ENCODE results near the gene ARHGAP10.

DNA sequence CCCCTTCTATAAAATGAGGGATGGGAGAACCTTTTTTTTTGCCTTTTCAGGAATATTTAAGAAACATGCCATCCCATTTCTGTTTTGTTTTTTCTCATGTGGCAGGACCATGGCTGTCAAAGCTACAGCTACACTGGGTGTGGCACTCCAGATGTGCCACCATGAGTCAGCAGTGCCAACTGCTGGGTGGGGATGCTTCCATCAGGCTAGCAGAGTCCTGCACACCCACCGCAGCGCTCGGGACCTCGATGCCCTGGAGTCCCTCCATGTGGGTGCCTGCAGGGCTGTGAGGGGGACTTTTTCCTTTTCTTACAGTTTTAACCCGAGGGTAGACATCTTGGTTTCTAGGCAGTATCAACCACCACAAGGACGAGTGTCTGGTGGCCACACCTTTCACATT, 357.7 kb downstream of the ARHGAP10 start:
- TF ChIP-seq, protein P1, sequence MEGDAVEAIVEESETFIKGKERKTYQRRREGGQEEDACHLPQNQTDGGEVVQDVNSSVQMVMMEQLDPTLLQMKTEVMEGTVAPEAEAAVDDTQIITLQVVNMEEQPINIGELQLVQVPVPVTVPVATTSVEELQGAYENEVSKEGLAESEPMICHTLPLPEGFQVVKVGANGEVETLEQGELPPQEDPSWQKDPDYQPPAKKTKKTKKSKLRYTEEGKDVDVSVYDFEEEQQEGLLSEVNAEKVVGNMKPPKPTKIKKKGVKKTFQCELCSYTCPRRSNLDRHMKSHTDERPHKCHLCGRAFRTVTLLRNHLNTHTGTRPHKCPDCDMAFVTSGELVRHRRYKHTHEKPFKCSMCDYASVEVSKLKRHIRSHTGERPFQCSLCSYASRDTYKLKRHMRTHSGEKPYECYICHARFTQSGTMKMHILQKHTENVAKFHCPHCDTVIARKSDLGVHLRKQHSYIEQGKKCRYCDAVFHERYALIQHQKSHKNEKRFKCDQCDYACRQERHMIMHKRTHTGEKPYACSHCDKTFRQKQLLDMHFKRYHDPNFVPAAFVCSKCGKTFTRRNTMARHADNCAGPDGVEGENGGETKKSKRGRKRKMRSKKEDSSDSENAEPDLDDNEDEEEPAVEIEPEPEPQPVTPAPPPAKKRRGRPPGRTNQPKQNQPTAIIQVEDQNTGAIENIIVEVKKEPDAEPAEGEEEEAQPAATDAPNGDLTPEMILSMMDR (IDR thresholded peaks at IDR 0.05; ENCODE audit: insufficient read depth, low read depth, low read length): no peak
- no peak for TF ChIP-seq EZH2 (IDR thresholded peaks at IDR 0.05; ENCODE audit: insufficient read depth, low read length)

All from astrocyte (in vitro differentiated cells and primary cell).